IPS-NIHi7 (cell line): ENCODE measurements around the gene GOLGA8J.
"Not testable (repeated sequence)": the region's sequence is repeated elsewhere in the genome, so short reads cannot be mapped to it uniquely, and the experiment has no call there.

Experiments
- DNase-seq: peaks from one replicate; pipeline ENCODE4 v3.0.0; 2012; ENCODE audit warnings: mixed read lengths; ENCODE audit errors: extremely low spot score

GOLGA8J gene

DNA sequence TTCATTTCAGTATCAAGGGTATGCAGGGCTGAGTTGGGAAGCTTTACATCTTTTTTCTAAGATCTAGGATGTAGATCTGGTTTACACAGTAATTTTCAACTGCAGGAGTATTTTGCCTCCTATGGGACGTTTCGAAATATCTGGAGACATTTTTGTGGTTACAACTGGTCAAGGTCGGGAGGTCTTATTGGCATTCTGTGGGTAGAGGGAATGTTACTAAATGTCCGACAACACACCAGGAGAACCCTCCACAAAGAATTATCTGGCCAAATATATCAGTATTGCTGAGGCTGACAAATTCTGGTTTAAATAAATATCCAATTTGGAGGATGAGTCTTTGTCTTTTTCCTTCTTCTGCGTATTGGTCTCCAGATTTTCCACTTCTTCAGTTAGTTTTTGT lies 1.9 kb upstream of the GOLGA8J start:
- not testable (repeated sequence) for DNase-seq

DNA sequence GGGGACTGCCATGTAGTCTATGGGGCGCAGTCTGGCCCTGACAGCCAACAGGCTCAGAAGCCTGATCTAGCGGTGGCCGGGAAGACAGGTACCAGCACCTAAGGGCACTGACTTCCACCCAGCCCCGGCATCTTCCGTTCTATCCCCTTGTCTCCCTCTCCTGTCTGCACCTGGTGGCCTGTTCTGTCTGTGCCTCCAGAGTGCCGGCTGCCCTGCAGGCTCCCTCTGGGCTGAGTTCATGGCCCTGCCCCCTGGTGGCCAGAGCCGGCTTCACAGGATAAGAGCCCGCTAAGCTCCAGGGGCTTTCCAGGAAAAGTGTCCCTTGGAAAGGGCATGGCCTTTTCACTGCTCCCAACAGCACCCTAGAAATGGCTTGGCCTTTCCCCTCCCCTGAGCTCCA lies 15.1 kb downstream of the GOLGA8J start:
- not testable (repeated sequence) for DNase-seq

DNA sequence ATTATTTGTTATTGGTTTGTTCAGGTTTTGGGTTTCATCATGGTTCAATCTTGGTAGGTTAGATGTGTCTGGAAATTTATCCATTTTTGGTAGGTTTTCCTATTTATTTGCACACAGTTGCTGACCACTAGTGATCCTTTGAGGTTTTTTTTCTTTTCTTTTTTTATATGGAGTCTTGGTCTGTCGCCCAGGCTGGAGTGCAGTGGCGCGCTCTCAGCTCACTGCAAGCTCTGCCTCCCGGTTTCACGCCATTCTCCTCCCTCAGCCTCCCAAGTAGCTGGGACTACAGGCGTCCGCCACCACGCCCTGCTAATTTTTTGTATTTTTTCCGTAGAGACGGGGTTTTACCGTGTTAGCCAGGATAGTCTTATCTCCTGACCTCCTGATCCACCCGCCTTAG lies 20.1 kb downstream of the GOLGA8J start:
- DNase-seq, result not testable (repeated sequence)

DNA sequence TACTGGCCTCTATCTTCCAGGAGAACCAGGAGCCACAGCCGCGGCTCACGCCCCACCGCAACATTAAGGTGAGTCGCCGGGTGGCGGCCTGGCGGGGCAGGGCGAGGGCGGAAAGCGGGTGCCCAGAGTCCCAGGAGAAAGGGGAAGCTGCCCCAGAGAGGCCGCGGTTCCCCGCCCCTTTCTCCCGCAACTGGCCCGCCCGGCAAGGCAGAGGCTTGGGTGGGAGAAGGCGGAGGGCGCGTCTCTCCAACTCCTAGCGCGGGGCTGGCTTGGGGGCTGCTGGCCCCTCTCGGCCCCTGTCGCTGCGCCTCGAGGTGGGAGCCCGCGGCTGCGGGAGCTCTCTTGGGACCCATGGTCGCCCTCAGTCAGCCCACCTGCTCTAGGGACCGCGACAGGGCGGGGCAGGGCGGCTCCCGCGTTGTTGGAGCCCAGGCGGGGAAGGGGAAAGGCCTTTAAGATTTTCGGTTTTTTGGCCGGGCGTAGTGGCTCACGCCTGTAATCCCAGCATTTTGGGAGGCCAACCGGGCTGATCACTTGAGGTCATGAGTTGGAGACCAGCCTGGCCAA lies 21.3 kb downstream of the GOLGA8J start:
- DNase-seq, result not testable (repeated sequence)

DNA sequence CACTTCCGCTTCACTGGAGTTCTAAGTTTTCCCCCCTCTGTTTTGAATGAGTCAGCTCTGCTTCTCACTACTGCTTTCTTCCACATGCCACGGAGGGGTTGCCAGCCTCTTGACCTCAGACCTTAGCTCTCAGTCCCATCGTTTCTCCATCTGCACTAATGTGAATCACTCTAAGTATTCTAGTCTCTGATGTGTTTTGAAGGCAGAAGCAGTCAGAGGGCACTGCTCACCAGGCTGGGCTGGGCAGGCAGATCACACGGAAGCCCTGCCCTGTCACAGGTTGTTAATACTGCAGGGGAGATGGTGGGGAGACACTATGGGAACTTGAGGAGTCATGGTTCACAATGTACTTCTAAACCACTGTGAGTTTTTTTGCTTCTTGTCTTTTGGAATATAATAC lies 27.8 kb downstream of the GOLGA8J start:
- DNase-seq, result not testable (repeated sequence)

DNA sequence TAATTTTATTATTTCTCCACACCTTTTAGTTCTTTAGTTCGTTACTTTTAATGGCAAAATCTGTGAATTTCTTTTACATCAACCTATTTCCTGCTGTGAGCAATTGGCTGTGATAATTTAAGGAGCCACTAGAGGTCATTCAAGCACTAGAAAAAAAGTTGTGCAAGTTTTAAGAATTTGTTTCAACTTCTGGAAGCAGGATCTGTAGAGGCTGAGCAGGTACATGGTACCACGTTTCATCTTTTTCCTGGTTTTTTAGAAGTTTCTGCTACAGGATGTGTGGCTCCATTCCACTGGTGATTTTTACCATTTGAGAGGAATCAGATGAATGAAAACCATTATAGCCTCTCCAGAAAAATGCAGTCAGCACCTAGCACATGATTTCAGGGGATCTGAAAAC lies 47.3 kb downstream of the GOLGA8J start:
- DNase-seq, result not testable (repeated sequence)

DNA sequence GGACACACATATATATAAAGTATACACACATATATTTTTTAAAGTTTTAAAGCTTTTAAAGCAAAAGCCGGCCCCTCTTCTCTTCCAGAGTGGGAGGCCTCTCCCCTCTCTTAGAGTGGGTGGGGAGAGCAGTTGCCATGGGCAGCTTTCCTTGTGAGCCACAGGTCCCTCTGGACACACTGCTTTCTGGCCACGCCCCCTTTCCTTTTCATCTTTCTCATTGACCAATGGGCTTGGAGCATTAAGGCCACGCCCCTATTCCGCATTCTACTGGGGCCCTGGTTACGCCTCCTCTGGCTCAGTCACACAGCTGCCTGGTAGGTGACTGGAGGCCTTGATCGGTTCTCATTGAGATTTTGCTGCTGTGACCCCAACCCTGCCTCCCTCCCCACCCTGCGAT lies 52.0 kb downstream of the GOLGA8J start, which contains the start of gene GOLGA8T:
TSS of gene GOLGA8T (plus strand) at position 301 of the 400 bp plus-strand sequence. CDS start at position 399, 98 bp downstream.
- DNase-seq, result not testable (repeated sequence)
